HG03039 (cell line): Measurements from ENCODE around the gene POT1.
A peak's percentile ranks its signal among the peaks of the same experiment; 100 is the strongest.
"Not testable (repeated sequence)": the region's sequence is repeated elsewhere in the genome, so short reads cannot be mapped to it uniquely, and the experiment has no call there.

Experiments
- ATAC-seq: cut with Tn5 transposase; IDR thresholded peaks from one replicate; pipeline ENCODE4 v1.9.1; 2021; ENCODE audit warnings: mild to moderate bottlenecking, moderate library complexity; ENCODE audit not compliant: unreplicated experiment

POT1 gene, protein sequence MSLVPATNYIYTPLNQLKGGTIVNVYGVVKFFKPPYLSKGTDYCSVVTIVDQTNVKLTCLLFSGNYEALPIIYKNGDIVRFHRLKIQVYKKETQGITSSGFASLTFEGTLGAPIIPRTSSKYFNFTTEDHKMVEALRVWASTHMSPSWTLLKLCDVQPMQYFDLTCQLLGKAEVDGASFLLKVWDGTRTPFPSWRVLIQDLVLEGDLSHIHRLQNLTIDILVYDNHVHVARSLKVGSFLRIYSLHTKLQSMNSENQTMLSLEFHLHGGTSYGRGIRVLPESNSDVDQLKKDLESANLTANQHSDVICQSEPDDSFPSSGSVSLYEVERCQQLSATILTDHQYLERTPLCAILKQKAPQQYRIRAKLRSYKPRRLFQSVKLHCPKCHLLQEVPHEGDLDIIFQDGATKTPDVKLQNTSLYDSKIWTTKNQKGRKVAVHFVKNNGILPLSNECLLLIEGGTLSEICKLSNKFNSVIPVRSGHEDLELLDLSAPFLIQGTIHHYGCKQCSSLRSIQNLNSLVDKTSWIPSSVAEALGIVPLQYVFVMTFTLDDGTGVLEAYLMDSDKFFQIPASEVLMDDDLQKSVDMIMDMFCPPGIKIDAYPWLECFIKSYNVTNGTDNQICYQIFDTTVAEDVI

DNA sequence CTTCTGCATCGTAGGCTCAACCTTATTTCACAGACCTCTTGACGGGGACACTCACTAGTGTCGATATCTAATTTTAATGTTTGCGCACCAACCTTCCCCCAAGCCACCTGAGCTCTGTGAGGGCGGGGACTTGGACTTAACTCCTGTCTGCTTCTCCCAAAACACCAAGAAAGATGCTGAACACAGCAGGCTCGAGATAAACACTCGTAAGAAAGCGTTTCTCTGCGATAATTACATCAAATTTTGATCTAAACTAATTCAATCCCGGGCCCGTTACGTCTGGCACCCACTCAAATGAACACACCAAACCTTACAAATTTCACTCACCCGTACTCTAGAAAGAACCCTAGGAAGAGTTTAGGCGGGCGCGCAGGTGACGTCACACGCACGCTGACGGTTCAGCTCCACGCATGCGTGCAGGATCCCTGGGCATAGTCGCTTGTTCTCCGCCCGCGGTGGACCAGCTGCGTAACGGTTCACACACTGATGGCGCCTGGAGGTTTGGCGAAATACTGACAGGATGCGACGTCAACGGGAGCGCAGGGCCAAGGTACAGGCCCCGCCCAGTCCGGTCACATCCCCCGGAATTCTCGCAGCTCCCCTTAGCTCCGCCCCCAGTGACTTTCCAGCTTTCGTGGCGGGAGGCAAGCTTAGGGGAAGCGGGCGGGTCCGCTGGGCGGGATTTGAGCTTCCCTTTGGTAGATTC, at the start of gene POT1:
Gene POT1, minus strand, starts transcription at position 359 of the 706 bp plus-strand sequence. CDS start 32,652 bp downstream, outside the sequence.
- peak; percentile 100 for ATAC-seq

DNA sequence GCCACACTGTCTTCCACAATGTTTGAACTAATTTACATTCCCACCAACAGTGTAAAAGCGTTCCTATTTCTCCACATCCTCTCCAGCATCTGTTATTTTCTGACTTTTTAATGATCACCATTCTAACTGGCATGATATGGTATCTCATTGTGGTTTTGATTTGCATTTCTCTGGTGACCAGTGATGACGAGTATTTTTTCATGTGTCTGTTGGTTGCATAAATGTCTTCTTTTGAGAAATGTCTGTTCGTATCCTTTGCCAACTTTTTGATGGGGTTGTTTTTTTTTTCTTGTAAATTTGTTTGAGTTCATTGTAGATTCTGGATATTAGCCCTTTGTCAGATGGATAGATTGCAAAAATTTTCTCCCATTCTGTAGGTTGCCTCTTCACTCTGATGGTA, 45.5 kb upstream of the POT1 start:
- not testable (repeated sequence) for ATAC-seq

- no peak for ATAC-seq
Observed at GRCh38 chr7:124965553-124965952, 35.9 kb upstream of the POT1 start.

- ATAC-seq, result no peak
Observed at GRCh38 chr7:124959676-124960075, 30.1 kb upstream of the POT1 start.

GRCh38 chr7:124957952-124958351, 28.3 kb upstream of the POT1 start:
- not testable (repeated sequence) for ATAC-seq

DNA sequence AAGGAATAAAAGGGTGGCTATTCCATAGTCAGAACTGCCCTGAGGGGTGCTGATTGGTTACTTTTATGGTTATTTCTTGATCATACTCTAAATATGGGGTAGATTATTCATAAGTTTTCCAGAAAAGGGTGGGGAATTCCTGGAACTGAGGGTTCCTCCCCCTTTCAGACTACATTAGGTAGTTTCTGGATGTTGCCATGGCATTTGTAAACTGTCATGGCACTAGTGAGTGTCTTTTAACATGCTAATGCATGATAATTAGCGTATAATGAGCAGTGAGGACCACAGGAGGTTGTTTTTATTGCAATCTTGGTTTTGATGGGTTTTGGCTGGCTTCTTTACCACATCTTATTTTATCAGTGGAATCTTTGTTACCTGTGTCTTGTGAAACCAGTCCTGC, 26.5 kb upstream of the POT1 start:
- ATAC-seq, result no peak

DNA sequence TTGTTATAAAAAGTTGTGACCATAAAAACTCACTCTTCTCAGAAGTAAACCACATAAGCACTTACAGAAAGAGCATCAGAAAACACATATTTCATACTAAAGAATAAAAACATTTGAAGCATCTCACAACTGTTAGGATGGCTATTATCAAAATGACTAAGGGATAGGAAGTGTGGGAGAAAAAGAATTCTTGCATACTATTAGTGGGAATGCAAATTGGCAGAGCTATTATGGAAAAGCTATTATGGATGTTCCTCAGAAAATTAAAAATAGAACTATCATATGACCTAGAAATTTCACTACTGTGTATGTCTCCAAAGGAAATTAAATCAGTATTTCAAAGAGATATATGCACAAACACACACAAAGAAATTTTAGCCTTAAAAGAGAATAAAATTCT, 25.2 kb upstream of the POT1 start:
- ATAC-seq, result no peak

- no peak for ATAC-seq
Observed at GRCh38 chr7:124945680-124946079, 16.1 kb upstream of the POT1 start.

DNA sequence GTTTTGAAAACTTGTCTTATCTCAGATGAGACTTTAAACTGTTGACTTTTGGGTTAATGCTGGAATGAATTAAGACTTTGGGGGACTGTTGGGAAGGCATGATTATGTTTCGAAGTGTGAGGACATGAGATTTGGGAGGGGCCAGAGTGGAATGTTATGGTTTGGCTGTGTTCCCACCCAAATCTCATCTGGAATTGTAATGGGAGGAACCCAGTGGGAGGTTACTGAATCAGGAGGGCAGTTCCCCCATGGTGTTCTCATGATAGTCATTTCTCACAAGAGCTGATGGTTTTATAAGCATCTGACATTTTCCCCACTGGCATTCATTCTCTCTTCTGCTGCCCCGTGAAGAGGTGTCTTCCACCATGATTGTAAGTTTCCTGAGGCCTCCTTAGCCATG, 13.8 kb upstream of the POT1 start:
- ATAC-seq, result no peak

DNA sequence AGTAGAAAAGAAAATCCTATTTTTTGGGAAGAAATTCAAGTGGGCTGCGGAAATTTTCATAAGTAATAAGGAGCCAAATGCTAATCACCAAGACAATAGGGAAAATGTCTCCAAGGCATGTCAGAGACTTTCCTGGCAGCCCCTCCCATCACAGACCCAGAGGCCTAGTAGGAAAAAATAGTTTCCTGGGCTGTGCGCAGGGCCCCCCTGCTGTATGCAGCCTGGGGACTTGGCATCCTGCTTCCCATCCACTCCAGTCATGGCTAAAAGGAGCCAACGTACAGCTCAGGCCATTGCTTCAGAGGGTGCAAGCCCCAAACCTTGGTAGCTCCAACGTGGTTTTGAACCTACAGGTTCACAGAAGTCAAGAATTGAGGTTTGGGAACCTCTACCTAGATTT, 12.8 kb upstream of the POT1 start:
- no peak for ATAC-seq

GRCh38 chr7:124940306-124940705, 10.7 kb upstream of the POT1 start:
- no peak for ATAC-seq

DNA sequence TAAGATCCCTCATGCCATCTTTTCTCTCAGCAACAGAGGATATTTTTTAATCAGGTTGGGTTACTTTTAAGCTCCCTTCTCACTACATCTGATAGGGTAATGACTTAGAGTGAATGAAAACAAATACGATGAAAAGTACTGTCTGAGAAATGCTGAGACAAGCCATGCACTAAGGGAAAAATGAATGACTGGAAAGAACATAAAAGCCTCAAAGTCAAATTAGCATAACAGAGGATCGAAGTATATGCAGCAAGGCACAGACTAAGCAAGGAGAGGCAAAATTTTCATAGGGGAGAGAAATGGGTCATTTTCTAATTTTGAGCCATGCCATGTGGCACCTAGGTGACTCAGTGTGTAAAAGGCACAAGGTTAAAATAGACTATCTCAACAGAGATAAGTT, 8.5 kb upstream of the POT1 start:
- no peak for ATAC-seq

- no peak for ATAC-seq
Observed at GRCh38 chr7:124937076-124937475, 7.5 kb upstream of the POT1 start.

- ATAC-seq, result no peak
Observed at GRCh38 chr7:124934841-124935240, 5.2 kb upstream of the POT1 start.

GRCh38 chr7:124930655-124931597, 1.3 kb upstream of the POT1 start:
- ATAC-seq, result no peak

DNA sequence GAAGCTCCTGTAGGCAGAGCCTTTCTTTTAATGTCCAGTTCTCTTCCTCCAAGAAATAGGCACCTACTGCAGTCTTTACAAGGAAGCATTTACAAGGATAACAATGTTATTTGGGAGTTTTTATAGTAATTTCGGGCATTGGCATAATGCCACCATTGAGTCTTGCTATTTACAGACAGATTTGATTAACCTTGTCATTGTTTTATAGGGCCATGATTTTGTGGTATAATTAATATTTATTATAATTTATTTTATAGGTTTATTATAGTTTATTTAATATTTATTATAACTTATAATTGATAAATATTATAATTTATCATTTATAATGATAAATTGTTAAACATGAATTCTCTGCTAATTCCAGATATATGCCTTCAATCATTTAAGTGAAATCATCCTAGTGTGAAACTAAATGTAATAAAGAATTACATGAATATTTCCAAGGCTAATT, 573 bp upstream of the POT1 start:
- no peak for ATAC-seq

DNA sequence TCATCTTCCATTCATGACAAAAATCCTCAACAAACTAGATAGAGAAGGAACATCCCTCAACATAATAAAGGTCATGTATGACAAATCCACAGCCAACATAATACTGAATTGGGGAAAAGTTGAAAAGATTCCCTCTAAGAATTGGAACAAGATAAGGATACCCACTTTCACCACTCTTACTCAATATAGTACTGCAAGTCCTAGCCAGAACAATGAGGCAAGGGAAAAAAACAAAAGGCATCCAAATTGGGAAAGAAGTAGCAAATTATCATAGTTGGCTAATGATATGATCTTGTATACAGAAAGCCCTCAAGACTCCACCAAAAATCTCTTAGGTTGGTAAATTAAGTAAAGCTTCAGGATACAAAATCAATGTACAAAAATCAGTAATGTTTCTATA, 4.7 kb downstream of the POT1 start:
- no peak for ATAC-seq

DNA sequence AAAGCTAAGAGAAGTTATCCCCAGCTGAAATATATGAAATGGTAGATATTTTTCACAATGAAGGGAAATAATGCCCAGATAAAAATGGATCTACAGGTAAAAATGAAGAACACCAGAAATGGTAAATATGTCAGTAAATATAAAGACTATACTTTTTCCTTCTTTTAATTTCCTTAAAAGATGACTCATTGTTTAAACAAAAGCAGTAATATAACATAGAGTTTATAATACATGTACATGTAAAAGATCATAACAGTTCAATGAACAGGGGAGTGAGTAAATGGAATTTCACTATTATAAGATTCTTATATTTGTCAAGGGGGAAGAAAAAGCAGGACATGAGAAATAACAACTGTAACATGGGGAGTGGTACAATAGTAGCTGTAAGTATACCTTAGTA, 7.4 kb downstream of the POT1 start:
- no peak for ATAC-seq

DNA sequence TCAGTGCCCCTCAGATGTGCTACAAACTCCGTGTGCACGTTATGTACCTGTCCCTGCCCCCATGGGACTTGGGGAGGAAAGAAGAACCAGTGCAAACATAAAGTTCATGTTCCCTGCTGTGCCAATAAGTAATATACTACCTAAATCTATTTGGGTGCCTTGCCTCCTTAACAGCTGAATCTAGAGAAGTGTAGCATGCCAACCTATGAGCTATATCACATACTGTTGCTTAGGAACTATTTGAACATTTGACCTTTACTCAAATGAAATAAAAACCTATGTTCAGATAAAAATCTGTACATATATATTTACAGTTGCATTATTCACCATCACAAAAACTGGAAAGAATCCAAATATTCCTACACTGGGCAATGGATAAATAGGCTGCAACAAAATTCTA, 9.8 kb downstream of the POT1 start:
- no peak for ATAC-seq

GRCh38 chr7:124918662-124919061, 11.0 kb downstream of the POT1 start:
- peak; percentile 84 for ATAC-seq

- peak; percentile 40 for ATAC-seq
Observed at GRCh38 chr7:124915242-124915641, 14.4 kb downstream of the POT1 start.
